ENCODE data around the gene USP30. TPM values are rescaled to one million over a fixed set of nuclear protein-coding genes. Genes with fewer than 3 reads are reported as not detected.

USP30 gene
- total RNA-seq, 1 experiment from 2014 or later = 12.4 TPM

GRCh38 chr12:109116611-109116949, 64.2 kb downstream of the USP30 start:
- Histone ChIP-seq H3K36me3 (ENCODE audit: insufficient read depth, low read length, poor library complexity, severe bottlenecking) (no peaks in the 10 kb centered on the region), H3K4me1 (ENCODE audit: insufficient read depth, low read length, poor library complexity, severe bottlenecking) (no peaks in the 10 kb centered on the region), H3K27ac (ENCODE audit: low read depth, low read length, poor library complexity, severe bottlenecking) (no peak overlapping the region), H3K4me3 (ENCODE audit: low read depth, low read length, poor library complexity, severe bottlenecking) (no peak overlapping the region), H3K27me3 (replicated peaks; ENCODE audit: insufficient read depth, low read depth, low read length, poor library complexity) (no peaks in the 10 kb centered on the region), H3K9me3 (ENCODE audit: low read depth, low read length, poor library complexity, severe bottlenecking) (no peaks in the 10 kb centered on the region)
- POLR2A ChIA-PET (ENCODE audit: low non-redundant PET) = no interaction called here
- CTCF ChIA-PET = interaction anchor here (0.7 kb wide), 1 partner anchor 89 kb away, joined by 5 read pairs; no protein-coding TSS in a partner anchor
- TF ChIP-seq EZH2 (IDR thresholded peaks at IDR 0.05; ENCODE audit: borderline replicate concordance, low read depth, low read length, poor library complexity, severe bottlenecking) (no peak), CTCF (conservative IDR thresholded peaks at IDR 0.05; ENCODE audit: low read depth, low read length) (no peak)
- BruUV-seq (replicated peaks) = no TSS peak
- intact Hi-C loops (cut with micrococcal nuclease; ENCODE audit: unreplicated experiment) = no loop called here
- DNase-seq (ENCODE audit: low spot score) = no peak

GRCh38 chr12:109120095-109120494, 67.7 kb downstream of the USP30 start:
- H3K9me3 ChIP-seq (ENCODE audit: low read depth, low read length, poor library complexity, severe bottlenecking) = no peaks in the 10 kb centered on the region
- ChIA-PET CTCF (no interaction called here), POLR2A (ENCODE audit: low non-redundant PET) (no interaction called here)
- H3K4me1 ChIP-seq (ENCODE audit: insufficient read depth, low read length, poor library complexity, severe bottlenecking) = no peaks in the 10 kb centered on the region
- no peak overlapping the region for H3K27ac ChIP-seq (ENCODE audit: low read depth, low read length, poor library complexity, severe bottlenecking)
- no peak for DNase-seq (ENCODE audit: low spot score)
- TF ChIP-seq EZH2 (IDR thresholded peaks at IDR 0.05; ENCODE audit: borderline replicate concordance, low read depth, low read length, poor library complexity, severe bottlenecking) (no peak), CTCF (conservative IDR thresholded peaks at IDR 0.05; ENCODE audit: low read depth, low read length) (no peak)
- no peak overlapping the region for H3K4me3 ChIP-seq (ENCODE audit: low read depth, low read length, poor library complexity, severe bottlenecking)
- H3K36me3 ChIP-seq (ENCODE audit: insufficient read depth, low read length, poor library complexity, severe bottlenecking) = no peaks in the 10 kb centered on the region
- no TSS peak for BruUV-seq (replicated peaks)
- no peaks in the 10 kb centered on the region for H3K27me3 ChIP-seq (replicated peaks; ENCODE audit: insufficient read depth, low read depth, low read length, poor library complexity)
- intact Hi-C loops (cut with micrococcal nuclease; ENCODE audit: unreplicated experiment) = no loop called here

GRCh38 chr12:109120557-109120956, 68.2 kb downstream of the USP30 start:
- DNase-seq (ENCODE audit: low spot score) = no peak
- ChIA-PET POLR2A (ENCODE audit: low non-redundant PET) (no interaction called here), CTCF (no interaction called here)
- no peaks in the 10 kb centered on the region for H3K9me3 ChIP-seq (ENCODE audit: low read depth, low read length, poor library complexity, severe bottlenecking)
- H3K36me3 ChIP-seq (ENCODE audit: insufficient read depth, low read length, poor library complexity, severe bottlenecking) = no peaks in the 10 kb centered on the region
- TF ChIP-seq EZH2 (IDR thresholded peaks at IDR 0.05; ENCODE audit: borderline replicate concordance, low read depth, low read length, poor library complexity, severe bottlenecking) = no peak
- TF ChIP-seq CTCF (conservative IDR thresholded peaks at IDR 0.05; ENCODE audit: low read depth, low read length) = no peak
- no peak overlapping the region for H3K27ac ChIP-seq (ENCODE audit: low read depth, low read length, poor library complexity, severe bottlenecking)
- no TSS peak for BruUV-seq (replicated peaks)
- H3K4me1 ChIP-seq (ENCODE audit: insufficient read depth, low read length, poor library complexity, severe bottlenecking) = no peaks in the 10 kb centered on the region
- intact Hi-C loops (cut with micrococcal nuclease; ENCODE audit: unreplicated experiment) = no loop called here
- H3K27me3 ChIP-seq (replicated peaks; ENCODE audit: insufficient read depth, low read depth, low read length, poor library complexity) = no peaks in the 10 kb centered on the region
- no peak overlapping the region for H3K4me3 ChIP-seq (ENCODE audit: low read depth, low read length, poor library complexity, severe bottlenecking)

All from A673 (cell line).